IMR-90 (cell line): Measurements from ENCODE around the gene PLEK. TPM values are rescaled to one million over a fixed set of nuclear protein-coding genes. Genes with fewer than 3 reads are reported as not detected.

ENCODE experiments used
- ATAC-seq: fragments of 200-7000 bp; cut with Tn5 transposase; 2 replicates; pipeline ENCODE4 v1.9.1; 2020; ENCODE audit warnings: low read depth, mild to moderate bottlenecking, moderate library complexity
- BruUV-seq: library from RNA; stranded (reverse); fragments of 400-500 nt; replicated peaks from 2 replicates; lab custom pipeline; 2021; lab: Mats Ljungman, UMichigan
- CTCF ChIA-PET: fragments of 300-600 bp; formaldehyde crosslinking; extraction: SDS; loops from one replicate; lab custom pipeline; 2021; ENCODE audit warnings: antibody characterized with exemption; lab: Yijun Ruan, JAX
- POLR2A ChIA-PET: fragments of 300-600 bp; sonication (Branson Sonifier 250); formaldehyde crosslinking; loops from one replicate; lab custom pipeline; 2022; ENCODE audit warnings: antibody characterized with exemption; ENCODE audit not compliant: unreplicated experiment; lab: Charles Lee
- DNase-seq: peaks from one replicate; pipeline ENCODE4 v3.0.0; 2013
- H2AFZ ChIP-seq: replicated peaks from 2 replicates; pipeline ENCODE3; 2013; ENCODE audit warnings: low read length, mild to moderate bottlenecking; ENCODE audit not compliant: poor library complexity
- H2AK5ac ChIP-seq: 2 replicates; pipeline ENCODE4 v1.6.1; 2013; ENCODE audit warnings: low read depth, low read length, inconsistent platforms
- H2AK9ac ChIP-seq: replicated peaks from 2 replicates; pipeline ENCODE3; 2013; ENCODE audit warnings: mild to moderate bottlenecking, low read depth, low read length, moderate library complexity; ENCODE audit not compliant: poor library complexity
- H2BK120ac ChIP-seq: 2 replicates; pipeline ENCODE4 v1.6.1; 2013; ENCODE audit warnings: low read depth, low read length, inconsistent platforms
- H2BK15ac ChIP-seq: 3 replicates; pipeline ENCODE4 v1.6.1; 2013; ENCODE audit warnings: low read depth, low read length, inconsistent platforms
- H2BK20ac ChIP-seq: 2 replicates; pipeline ENCODE4 v1.6.1; 2013; ENCODE audit warnings: low read depth, mild to moderate bottlenecking, inconsistent platforms, low read length, moderate library complexity
- H2BK5ac ChIP-seq: 2 replicates; pipeline ENCODE4 v1.6.1; 2013; ENCODE audit warnings: mild to moderate bottlenecking, low read depth, low read length, inconsistent platforms; ENCODE audit not compliant: poor library complexity, severe bottlenecking
- H3K14ac ChIP-seq: replicated peaks from 2 replicates; pipeline ENCODE4 v1.6.1; 2013; ENCODE audit warnings: low read depth, low read length, inconsistent platforms
- H3K18ac ChIP-seq: 2 replicates; pipeline ENCODE4 v1.6.1; 2013; ENCODE audit warnings: low read depth, low read length, control low read depth
- H3K23ac ChIP-seq: 2 replicates; pipeline ENCODE4 v1.6.1; 2013; ENCODE audit warnings: low read depth, low read length, inconsistent platforms
- H3K27ac ChIP-seq: 2 replicates; pipeline ENCODE4 v1.5.1; 2013; ENCODE audit warnings: mild to moderate bottlenecking, control low read depth, low read length; ENCODE audit not compliant: insufficient read depth
- H3K27me3 ChIP-seq: 2 replicates; pipeline ENCODE4 v1.6.1; 2013; ENCODE audit warnings: low read length; ENCODE audit not compliant: control insufficient read depth, insufficient read depth
- H3K36me3 ChIP-seq: 2 replicates; pipeline ENCODE4 v1.6.1; 2013; ENCODE audit warnings: low read length, mixed read lengths; ENCODE audit not compliant: control insufficient read depth, insufficient read depth
- H3K4ac ChIP-seq: 2 replicates; pipeline ENCODE4 v1.6.1; 2013; ENCODE audit warnings: low read depth, low read length, inconsistent platforms
- H3K4me1 ChIP-seq: 2 replicates; pipeline ENCODE4 v1.6.1; 2013; ENCODE audit warnings: low read length, mixed read lengths; ENCODE audit not compliant: control insufficient read depth, insufficient read depth
- H3K4me2 ChIP-seq: 2 replicates; pipeline ENCODE4 v1.6.1; 2013; ENCODE audit warnings: low read depth, mild to moderate bottlenecking, control low read depth, low read length, moderate library complexity
- H3K4me3 ChIP-seq: 2 replicates; pipeline ENCODE4 v1.5.1; 2013; ENCODE audit warnings: low read depth, mild to moderate bottlenecking, control low read depth, low read length, moderate library complexity; ENCODE audit not compliant: insufficient read depth
- H3K56ac ChIP-seq: 2 replicates; pipeline ENCODE4 v1.6.1; 2013; ENCODE audit warnings: low read length, inconsistent platforms; ENCODE audit not compliant: insufficient read depth; ENCODE audit errors: extremely low read depth
- H3K79me1 ChIP-seq, 2 experiments: 2 replicates each; pipeline ENCODE4 v1.6.1; 2013; ENCODE audit warnings: low read length in 2 of 2, inconsistent platforms in 1 of 2, low read depth in 1 of 2
- H3K9ac ChIP-seq: 2 replicates; pipeline ENCODE4 v1.6.1; 2013; ENCODE audit warnings: low read depth, low read length, control low read depth
- H3K9me1 ChIP-seq: 2 replicates; pipeline ENCODE4 v1.6.1; 2013; ENCODE audit warnings: low read length, inconsistent platforms; ENCODE audit not compliant: insufficient read depth
- H3K9me3 ChIP-seq: 2 replicates; pipeline ENCODE4 v1.6.1; 2013; ENCODE audit warnings: low read length; ENCODE audit not compliant: control insufficient read depth, insufficient read depth
- H4K20me1 ChIP-seq: 2 replicates; pipeline ENCODE4 v1.6.1; 2013; ENCODE audit warnings: low read length, inconsistent platforms; ENCODE audit not compliant: insufficient read depth
- H4K5ac ChIP-seq: 2 replicates; pipeline ENCODE4 v1.6.1; 2013; ENCODE audit warnings: mild to moderate bottlenecking, low read depth, low read length, control low read depth
- H4K8ac ChIP-seq, 2 experiments: 2 replicates each; pipeline ENCODE4 v1.6.1; 2013; ENCODE audit warnings: low read depth in 2 of 2, low read length in 2 of 2, control low read depth in 1 of 2, inconsistent platforms in 1 of 2
- H4K91ac ChIP-seq: 2 replicates; pipeline ENCODE4 v1.6.1; 2013; ENCODE audit warnings: low read depth, low read length, inconsistent platforms; ENCODE audit not compliant: insufficient read depth
- BHLHE40 ChIP-seq: fragments of 150-350 bp; IDR thresholded peaks from 2 replicates; pipeline ENCODE4 v1.6.1; 2016; ENCODE audit warnings: mild to moderate bottlenecking, low read depth, low read length
- CEBPB ChIP-seq: IDR thresholded peaks from 2 replicates; pipeline ENCODE4 v1.6.1; 2012; ENCODE audit warnings: low read depth, low read length, improper control_type of control experiment
- CHD1 ChIP-seq: IDR thresholded peaks from 2 replicates; pipeline ENCODE4 v1.6.1; 2012; ENCODE audit warnings: low read depth, low read length, improper control_type of control experiment
- CTCF ChIP-seq: conservative IDR thresholded peaks from 2 replicates; pipeline ENCODE4 v1.5.1; 2012; ENCODE audit warnings: mild to moderate bottlenecking, low read depth, low read length, improper control_type of control experiment
- FOS ChIP-seq: fragments of 150-350 bp; IDR thresholded peaks from 2 replicates; pipeline ENCODE4 v1.6.1; 2016; ENCODE audit warnings: low read depth, low read length
- MAFK ChIP-seq: IDR thresholded peaks from 2 replicates; pipeline ENCODE4 v1.6.1; 2012; ENCODE audit warnings: low read depth, low read length, improper control_type of control experiment
- MAZ ChIP-seq: IDR thresholded peaks from 2 replicates; pipeline ENCODE4 v1.6.1; 2012; ENCODE audit warnings: low read depth, mild to moderate bottlenecking, low read length, improper control_type of control experiment, moderate library complexity, borderline replicate concordance
- MXI1 ChIP-seq: IDR thresholded peaks from 2 replicates; pipeline ENCODE4 v1.6.1; 2012; ENCODE audit warnings: low read depth, mild to moderate bottlenecking, low read length, moderate library complexity, borderline replicate concordance
- NFE2L2 ChIP-seq: fragments of 150-350 bp; IDR thresholded peaks from 2 replicates; pipeline ENCODE4 v1.6.1; 2016; ENCODE audit warnings: low read depth, mild to moderate bottlenecking, low read length
- POLR2A ChIP-seq: IDR thresholded peaks from 2 replicates; pipeline ENCODE4 v1.6.1; 2012; ENCODE audit warnings: mild to moderate bottlenecking, low read depth, low read length
- RAD21 ChIP-seq: IDR thresholded peaks from 2 replicates; pipeline ENCODE4 v1.6.1; 2012; ENCODE audit warnings: low read length, improper control_type of control experiment
- RCOR1 ChIP-seq: IDR thresholded peaks from 2 replicates; pipeline ENCODE4 v1.6.1; 2012; ENCODE audit warnings: mild to moderate bottlenecking, low read length, improper control_type of control experiment; ENCODE audit not compliant: insufficient replicate concordance
- RFX5 ChIP-seq: IDR thresholded peaks from 2 replicates; pipeline ENCODE4 v1.8.0; 2012; ENCODE audit warnings: low read depth, mild to moderate bottlenecking, low read length, moderate library complexity
- SMC3 ChIP-seq: fragments of 150-350 bp; IDR thresholded peaks from 2 replicates; pipeline ENCODE4 v1.6.1; 2016; ENCODE audit warnings: low read depth, mild to moderate bottlenecking, antibody characterized with exemption, low read length, moderate library complexity
- WGBS, 2 experiments: methylation state at CpG; one replicate each; pipeline versions ENCODE4 v1.1.5 to v1.1.7; 2013; ENCODE audit warnings: missing lambda C conversion rate in 2 of 2; ENCODE audit not compliant: insufficient read length in 1 of 2; ENCODE audit errors: extremely low coverage in 2 of 2; 5-methylcytosine and 5-hydroxymethylcytosine counted together
- dilution Hi-C: fragments of 300-500 bp; cut with HindIII; formaldehyde crosslinking; loops from one replicate; pipeline ENCODE4 v1.14.3; 2018; ENCODE audit warnings: low sequenced_read_pairs; ENCODE audit not compliant: unreplicated experiment
- in situ Hi-C: fragments of 300-500 bp; cut with MboI; formaldehyde crosslinking; loops from 3 replicates; pipeline ENCODE4 v1.14.3; 2019; ENCODE audit warnings: low sequenced_read_pairs, inconsistent platforms, mixed read lengths
- intact Hi-C: fragments of 100-400 bp; cut with micrococcal nuclease; formaldehyde crosslinking; loops from 2 replicates; pipeline ENCODE4 v1.10.0; 2022
- polyA plus RNA-seq, 3 experiments: library from polyadenylated mRNA; depleted of rRNA; stranded (reverse); fragments of >200 nt; gene quantifications; 2 replicates each; pipeline ENCODE4 v1.2.3, GENCODE V29; 2012; ENCODE audit warnings: low replicate concordance in 1 of 3
- total RNA-seq: library from RNA; depleted of rRNA; stranded (reverse); fragments of >200 nt; gene quantifications from 2 replicates; pipeline ENCODE4 v1.2.3, GENCODE V29; 2012
- TF ChIP-seq, protein P1 (sequence below): fragments of 150-350 bp; IDR thresholded peaks from 2 replicates; pipeline ENCODE4 v1.6.1; 2016; ENCODE audit warnings: low read depth, mild to moderate bottlenecking, low read length, moderate library complexity, borderline replicate concordance

PLEK gene
- total and polyA plus RNA-seq, 2 of the 4 experiments (the other 2 are of a cell fraction): under 0.01 TPM; not detected in 1

DNA sequence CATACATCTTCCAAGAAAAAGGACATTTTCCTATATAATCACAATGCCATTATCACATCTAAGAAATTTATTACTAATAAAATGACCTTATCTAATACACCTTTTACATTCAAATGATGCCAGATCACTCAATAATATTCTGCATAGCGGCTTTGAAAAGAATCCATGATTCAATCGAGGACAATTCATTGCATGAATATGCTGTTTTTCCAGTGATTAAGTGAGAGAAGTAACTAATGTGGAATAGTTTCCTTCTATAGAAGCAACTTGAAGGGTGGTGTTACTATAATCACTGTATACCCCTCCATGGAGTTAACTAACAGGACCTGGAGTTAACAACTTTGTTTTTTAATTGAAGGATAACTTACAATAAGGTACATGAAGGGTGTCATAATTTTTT, 9.1 kb downstream of the PLEK start:
- WGBS, 2 experiments: no CpG with 5 or more reads among the region's 2 CpGs
- ATAC-seq (no peak), DNase-seq (no peak)
- Histone ChIP-seq H3K9ac (no peak overlapping the region), H4K5ac (no peak overlapping the region), H4K20me1 (no peaks in the 10 kb centered on the region), H3K14ac (no peak overlapping the region), H4K91ac (no peak overlapping the region), H4K8ac (no peak overlapping the region), H2AK5ac (no peak overlapping the region), H2AFZ (no peak overlapping the region), H3K4me2 (no peak overlapping the region), H2BK15ac (no peak overlapping the region), H3K4me1 (no peaks in the 10 kb centered on the region), H3K36me3 (no peaks in the 10 kb centered on the region), H3K9me1 (no peaks in the 10 kb centered on the region), H3K4me3 (no peak overlapping the region), H3K4ac (no peak overlapping the region), H3K56ac (no peak overlapping the region), H3K27me3 (peaks cover 32% of the 10 kb centered on the region), H2BK5ac (no peak overlapping the region), H3K27ac (no peak overlapping the region), H3K23ac (no peak overlapping the region), H2BK20ac (no peak overlapping the region), H3K9me3 (no peaks in the 10 kb centered on the region), H2BK120ac (no peak overlapping the region), H3K79me1 (no peaks in the 10 kb centered on the region), H3K18ac (no peak overlapping the region), H2AK9ac (no peak overlapping the region)
- no TSS peak for BruUV-seq
- in situ Hi-C loops: no loop called here
- dilution Hi-C loops: no loop called here
- no peak for TF ChIP-seq CTCF
- TF ChIP-seq RFX5: no peak
- no peak for TF ChIP-seq BHLHE40
- no peak for TF ChIP-seq MXI1
- TF ChIP-seq POLR2A: no peak
- TF ChIP-seq SMC3: no peak
- TF ChIP-seq CEBPB: no peak
- TF ChIP-seq MAZ: no peak
- TF ChIP-seq MAFK: no peak
- no peak for TF ChIP-seq RAD21
- no peak for TF ChIP-seq NFE2L2
- no peak for TF ChIP-seq CHD1
- no peak for TF ChIP-seq RCOR1
- no peak for TF ChIP-seq FOS
- TF ChIP-seq, protein P1, sequence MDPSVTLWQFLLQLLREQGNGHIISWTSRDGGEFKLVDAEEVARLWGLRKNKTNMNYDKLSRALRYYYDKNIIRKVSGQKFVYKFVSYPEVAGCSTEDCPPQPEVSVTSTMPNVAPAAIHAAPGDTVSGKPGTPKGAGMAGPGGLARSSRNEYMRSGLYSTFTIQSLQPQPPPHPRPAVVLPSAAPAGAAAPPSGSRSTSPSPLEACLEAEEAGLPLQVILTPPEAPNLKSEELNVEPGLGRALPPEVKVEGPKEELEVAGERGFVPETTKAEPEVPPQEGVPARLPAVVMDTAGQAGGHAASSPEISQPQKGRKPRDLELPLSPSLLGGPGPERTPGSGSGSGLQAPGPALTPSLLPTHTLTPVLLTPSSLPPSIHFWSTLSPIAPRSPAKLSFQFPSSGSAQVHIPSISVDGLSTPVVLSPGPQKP: no peak
- POLR2A ChIA-PET: no interaction called here
- CTCF ChIA-PET: no interaction called here
- intact Hi-C loops: no loop called here
